Calu3 (cell line): ENCODE results near the gene SLC40A1. TPM values are rescaled to one million over a fixed set of nuclear protein-coding genes. Genes with fewer than 3 reads are reported as not detected.

Experiments used
- BruUV-seq: library from RNA; stranded (reverse); fragments of 400-500 nt; replicated peaks from 2 replicates; lab custom pipeline; 2021; lab: Mats Ljungman, UMichigan
- CTCF ChIA-PET: fragments of 300-600 bp; sonication (Branson Sonifier 250); formaldehyde crosslinking; loops from one replicate; lab custom pipeline; 2022; ENCODE audit warnings: antibody characterized with exemption; lab: Charles Lee
- DNase-seq: peaks from one replicate; pipeline ENCODE4 v3.0.0; 2022
- H3K27ac Mint-ChIP-seq: one replicate; pipeline ENCODE4 v1.8.0; 2022; ENCODE audit warnings: mixed read lengths; ENCODE audit not compliant: unreplicated experiment
- H3K27me3 Mint-ChIP-seq: one replicate; pipeline ENCODE4 v1.8.0; 2022; ENCODE audit warnings: mixed read lengths; ENCODE audit not compliant: unreplicated experiment
- H3K36me3 Mint-ChIP-seq: one replicate; pipeline ENCODE4 v1.8.0; 2022; ENCODE audit warnings: mild to moderate bottlenecking, moderate library complexity, mixed read lengths; ENCODE audit not compliant: insufficient read depth, unreplicated experiment
- H3K4me1 Mint-ChIP-seq: one replicate; pipeline ENCODE4 v1.8.0; 2022; ENCODE audit warnings: mild to moderate bottlenecking, low read depth, mixed read lengths; ENCODE audit not compliant: unreplicated experiment
- H3K4me3 Mint-ChIP-seq: one replicate; pipeline ENCODE4 v1.8.0; 2022; ENCODE audit warnings: mild to moderate bottlenecking, low read depth, moderate library complexity, mixed read lengths; ENCODE audit not compliant: unreplicated experiment
- H3K9me3 Mint-ChIP-seq: one replicate; pipeline ENCODE4 v1.8.0; 2022; ENCODE audit warnings: low read depth, mixed read lengths; ENCODE audit not compliant: unreplicated experiment
- intact Hi-C: fragments of 100-400 bp; cut with micrococcal nuclease; formaldehyde crosslinking; loops from one replicate; pipeline ENCODE4 v1.10.0; 2022; ENCODE audit not compliant: unreplicated experiment
- total RNA-seq: library from RNA; stranded (reverse); gene quantifications from 2 replicates; pipeline ENCODE4 v1.2.3, GENCODE V29; 2022
- TF ChIP-seq, protein P1 (sequence below): fragments of 200-600 bp; IDR thresholded peaks from one replicate; pipeline ENCODE4 v1.8.0; 2022; ENCODE audit warnings: antibody characterized with exemption; ENCODE audit not compliant: unreplicated experiment

SLC40A1 gene
- total RNA-seq, 1 experiment from 2014 or later: 37.6 TPM

DNA sequence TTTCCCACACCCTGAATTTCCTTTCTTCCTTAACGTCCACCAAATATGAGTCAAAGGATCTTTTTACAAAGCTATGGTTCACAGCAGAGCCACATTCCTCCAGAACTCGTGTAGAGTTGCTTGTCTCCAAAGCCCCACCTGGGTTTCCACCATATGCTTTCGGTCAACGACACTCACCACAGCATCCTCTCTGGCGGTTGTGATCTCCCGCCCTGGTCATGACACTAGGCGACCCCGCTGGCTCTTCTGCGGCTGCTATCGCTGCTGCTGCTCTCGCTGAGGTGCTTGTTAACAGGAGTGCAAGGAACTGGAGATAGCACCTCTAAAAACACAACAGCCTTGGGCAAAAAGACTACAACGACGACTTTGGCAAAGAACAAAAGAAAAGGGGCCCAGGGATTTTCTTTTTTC, 340 bp downstream of the SLC40A1 start:
- peaks cover 68% of the 10 kb centered on the region for H3K4me1 Mint-ChIP-seq
- H3K4me3 Mint-ChIP-seq: peak overlapping the region; percentile 98
- TSS peak; percentile 59 for BruUV-seq

DNA sequence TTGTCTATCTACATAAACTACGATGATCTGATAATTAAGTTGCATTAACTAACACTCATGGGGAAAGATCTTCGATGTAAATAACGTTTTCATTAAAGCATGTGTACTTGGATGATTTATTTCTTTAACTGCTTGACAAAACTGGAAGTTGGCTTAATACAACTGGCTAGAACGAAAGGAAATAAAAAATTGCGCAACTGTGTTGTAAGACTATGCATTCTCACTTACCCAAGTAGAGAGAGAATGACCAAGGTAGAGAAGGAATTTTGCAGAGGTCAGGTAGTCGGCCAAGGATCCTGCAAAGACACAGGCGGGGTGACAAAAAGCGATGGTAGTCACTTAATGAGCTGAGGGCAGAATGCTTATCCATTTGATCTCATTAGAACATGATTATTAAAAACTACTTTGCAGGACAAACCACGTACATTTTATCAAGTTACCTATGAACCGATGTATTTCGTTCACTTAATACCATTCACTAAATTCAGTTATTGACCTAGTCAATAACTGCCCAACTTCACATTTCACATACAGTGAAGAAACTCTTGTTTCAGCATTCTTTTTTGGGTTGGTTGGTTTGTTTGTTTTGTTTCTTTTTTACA, 900 bp downstream of the SLC40A1 start:
- Mint-ChIP-seq H3K4me1 (peaks cover 73% of the 10 kb centered on the region), H3K27ac (peak overlapping the region; percentile 93), H3K36me3 (peaks cover 36% of the 10 kb centered on the region), H3K4me3 (peak overlapping the region; percentile 98), H3K9me3 (no peaks in the 10 kb centered on the region), H3K27me3 (no peaks in the 10 kb centered on the region)
- CTCF ChIA-PET: interaction anchor here (0.5 to 1.9 kb wide), 4 partner anchors 12 to 53 kb away, joined by 3 to 5 read pairs (median 4); no protein-coding TSS in a partner anchor
- TF ChIP-seq, protein P1, sequence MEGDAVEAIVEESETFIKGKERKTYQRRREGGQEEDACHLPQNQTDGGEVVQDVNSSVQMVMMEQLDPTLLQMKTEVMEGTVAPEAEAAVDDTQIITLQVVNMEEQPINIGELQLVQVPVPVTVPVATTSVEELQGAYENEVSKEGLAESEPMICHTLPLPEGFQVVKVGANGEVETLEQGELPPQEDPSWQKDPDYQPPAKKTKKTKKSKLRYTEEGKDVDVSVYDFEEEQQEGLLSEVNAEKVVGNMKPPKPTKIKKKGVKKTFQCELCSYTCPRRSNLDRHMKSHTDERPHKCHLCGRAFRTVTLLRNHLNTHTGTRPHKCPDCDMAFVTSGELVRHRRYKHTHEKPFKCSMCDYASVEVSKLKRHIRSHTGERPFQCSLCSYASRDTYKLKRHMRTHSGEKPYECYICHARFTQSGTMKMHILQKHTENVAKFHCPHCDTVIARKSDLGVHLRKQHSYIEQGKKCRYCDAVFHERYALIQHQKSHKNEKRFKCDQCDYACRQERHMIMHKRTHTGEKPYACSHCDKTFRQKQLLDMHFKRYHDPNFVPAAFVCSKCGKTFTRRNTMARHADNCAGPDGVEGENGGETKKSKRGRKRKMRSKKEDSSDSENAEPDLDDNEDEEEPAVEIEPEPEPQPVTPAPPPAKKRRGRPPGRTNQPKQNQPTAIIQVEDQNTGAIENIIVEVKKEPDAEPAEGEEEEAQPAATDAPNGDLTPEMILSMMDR: no peak
- DNase-seq: peak; percentile 22
- intact Hi-C loops: loop anchor here (5.0 kb wide), 2 partner anchors 33 to 112 kb away; no protein-coding TSS in a partner anchor
- no TSS peak for BruUV-seq

More for the DNA sequence above, 340 bp downstream of the SLC40A1 start:
- peak; percentile 17 for DNase-seq
- Mint-ChIP-seq H3K27me3 (no peaks in the 10 kb centered on the region), H3K27ac (peak overlapping the region; percentile 93), H3K36me3 (peaks cover 30% of the 10 kb centered on the region), H3K9me3 (no peaks in the 10 kb centered on the region)
- intact Hi-C loops: no loop called here
- TF ChIP-seq, protein P1: no peak
- CTCF ChIA-PET: interaction anchor here (0.5 to 1.9 kb wide), 6 partner anchors 12 to 74 kb away, joined by 3 to 5 read pairs (median 3); no protein-coding TSS in a partner anchor

DNA sequence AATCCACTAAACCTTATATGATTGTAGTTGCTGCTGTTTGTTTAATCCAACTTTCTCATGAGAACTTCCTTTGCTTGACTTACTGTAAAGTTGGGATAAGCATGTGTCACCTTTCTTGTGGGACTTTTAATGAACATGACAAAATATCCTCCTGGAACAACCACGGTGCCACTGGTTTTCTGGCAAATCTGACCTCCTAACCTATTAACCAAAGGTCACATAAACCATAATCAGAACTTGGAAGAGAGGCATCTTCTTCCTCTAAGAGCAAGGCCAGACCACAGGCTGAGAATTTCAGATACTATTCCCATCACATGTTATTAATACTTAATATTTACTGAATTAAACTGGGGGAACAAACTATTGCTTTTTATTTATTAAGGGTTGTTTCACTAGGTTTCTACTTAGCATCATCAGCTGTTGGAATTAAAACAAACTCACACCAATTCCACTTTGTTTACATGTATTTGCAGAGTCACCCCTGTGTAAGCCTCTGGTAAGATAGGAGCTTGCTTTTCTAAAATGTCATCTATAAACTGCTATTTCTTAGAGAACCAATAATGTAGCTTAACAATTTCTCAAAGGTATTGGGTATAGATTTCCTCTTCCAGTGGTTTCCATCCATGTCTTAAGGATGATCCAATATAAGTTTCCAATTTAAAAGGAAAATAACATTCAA, 2.2 kb downstream of the SLC40A1 start:
- H3K4me1 Mint-ChIP-seq: peaks cover 86% of the 10 kb centered on the region
- intact Hi-C loops: loop anchor here (5.0 kb wide), 2 partner anchors 34 to 111 kb away; no protein-coding TSS in a partner anchor

DNA sequence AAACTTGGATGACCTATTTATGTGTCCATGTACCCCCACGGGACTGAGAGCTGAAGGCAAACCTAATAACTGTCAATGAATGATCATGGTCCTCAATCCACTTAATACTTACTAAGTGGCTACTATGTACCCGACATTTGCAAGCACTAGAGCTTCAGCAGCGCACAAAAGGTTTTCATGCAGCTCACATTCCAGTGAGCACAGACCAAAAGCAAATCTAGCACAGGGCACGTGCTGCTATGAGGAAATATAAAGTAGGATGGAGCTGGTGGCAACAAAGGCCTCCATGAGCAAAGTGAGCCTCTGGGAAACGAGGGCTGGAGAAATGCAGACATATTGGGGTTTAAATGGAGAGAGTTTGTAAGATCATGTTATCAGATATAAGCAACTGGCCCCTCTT, 3.5 kb downstream of the SLC40A1 start:
- Mint-ChIP-seq H3K36me3 (peaks cover 43% of the 10 kb centered on the region), H3K27me3 (no peaks in the 10 kb centered on the region), H3K9me3 (no peaks in the 10 kb centered on the region), H3K4me1 (peaks cover 78% of the 10 kb centered on the region), H3K4me3 (peak overlapping the region; percentile 39), H3K27ac (peak overlapping the region; percentile 18)
- DNase-seq: no peak
- no TSS peak for BruUV-seq
- CTCF ChIA-PET: interaction anchor here (0.7 to 1.2 kb wide), 2 partner anchors 21 to 24 kb away, joined by 3 to 4 read pairs; no protein-coding TSS in a partner anchor
- intact Hi-C loops: loop anchor here (5.0 kb wide), 2 partner anchors 35 to 110 kb away; no protein-coding TSS in a partner anchor
- TF ChIP-seq, protein P1: no peak

More for the DNA sequence above, 2.2 kb downstream of the SLC40A1 start:
- TF ChIP-seq, protein P1: no peak
- no peaks in the 10 kb centered on the region for H3K9me3 Mint-ChIP-seq
- H3K36me3 Mint-ChIP-seq: peaks cover 37% of the 10 kb centered on the region
- CTCF ChIA-PET: no interaction called here
- H3K27ac Mint-ChIP-seq: no peak overlapping the region
- H3K4me3 Mint-ChIP-seq: peak overlapping the region; percentile 20
- no peaks in the 10 kb centered on the region for H3K27me3 Mint-ChIP-seq
- BruUV-seq: no TSS peak
- DNase-seq: no peak
